HepG2 (cell line): ENCODE results near the gene TSACC. TPM values are rescaled to one million over a fixed set of nuclear protein-coding genes. Genes with fewer than 3 reads are reported as not detected.
A peak's percentile ranks its signal among the peaks of the same experiment; 100 is the strongest.

ENCODE experiments used
- CENPT ChIP-seq: sonication (generic); formaldehyde crosslinking; IDR thresholded peaks from 2 replicates; pipeline ENCODE4 v1.8.0; 2022; ENCODE audit warnings: low read depth, mild to moderate bottlenecking, moderate library complexity, missing genetic modification reagents
- CHD4 ChIP-seq: fragments of 200-600 bp; sonication (generic); IDR thresholded peaks from 2 replicates; pipeline ENCODE4 v1.7.0; 2017; ENCODE audit warnings: mild to moderate bottlenecking, low read length, borderline replicate concordance
- ELF1 ChIP-seq: sonication (generic); formaldehyde crosslinking; IDR thresholded peaks from 2 replicates; pipeline ENCODE4 v1.4.0; 2020; ENCODE audit warnings: missing genetic modification reagents
- FOXJ3 ChIP-seq: sonication (generic); formaldehyde crosslinking; IDR thresholded peaks from 2 replicates; pipeline ENCODE4 v1.4.0; 2020; ENCODE audit warnings: missing genetic modification reagents, mild to moderate bottlenecking, borderline replicate concordance
- HHEX ChIP-seq: IDR thresholded peaks from 2 replicates; pipeline ENCODE4 v1.6.1; 2016; ENCODE audit warnings: control low read depth
- HOXD1 ChIP-seq: sonication (generic); formaldehyde crosslinking; IDR thresholded peaks from 2 replicates; pipeline ENCODE4 v1.5.0; 2020; ENCODE audit warnings: missing genetic modification reagents
- KLF11 ChIP-seq: IDR thresholded peaks from 2 replicates; pipeline ENCODE4 v1.6.1; 2016; ENCODE audit warnings: missing compliant biosample characterization
- RFXAP ChIP-seq: sonication (generic); formaldehyde crosslinking; IDR thresholded peaks from 2 replicates; pipeline ENCODE4 v1.4.0; 2020; ENCODE audit warnings: missing genetic modification reagents, borderline replicate concordance
- SNAPC2 ChIP-seq: sonication (generic); formaldehyde crosslinking; IDR thresholded peaks from 2 replicates; pipeline ENCODE4 v1.8.1; 2022; ENCODE audit warnings: mild to moderate bottlenecking, missing genetic modification reagents
- TCF7 ChIP-seq: sonication (generic); IDR thresholded peaks from 2 replicates; pipeline ENCODE4 v1.6.1; 2016; ENCODE audit warnings: antibody characterized with exemption, low read depth
- TP53 ChIP-seq: sonication (generic); formaldehyde crosslinking; conservative IDR thresholded peaks from 2 replicates; pipeline ENCODE4 v1.4.0; 2020; ENCODE audit warnings: missing genetic modification reagents
- ZFY ChIP-seq: sonication (generic); formaldehyde crosslinking; IDR thresholded peaks from 2 replicates; pipeline ENCODE4 v1.4.0; 2020; ENCODE audit warnings: missing genetic modification reagents
- ZNF326 ChIP-seq: sonication (generic); formaldehyde crosslinking; IDR thresholded peaks from 2 replicates; pipeline ENCODE4 v1.4.0; 2020; ENCODE audit warnings: missing genetic modification reagents, borderline replicate concordance
- ZNF335 ChIP-seq: sonication (generic); formaldehyde crosslinking; IDR thresholded peaks from 2 replicates; pipeline ENCODE4 v1.4.0; 2020; ENCODE audit warnings: missing genetic modification reagents
- ZNF33B ChIP-seq: sonication (generic); formaldehyde crosslinking; IDR thresholded peaks from 2 replicates; pipeline ENCODE4 v1.5.1; 2020; ENCODE audit warnings: mild to moderate bottlenecking, missing genetic modification reagents
- ZSCAN12 ChIP-seq: sonication (generic); formaldehyde crosslinking; IDR thresholded peaks from 2 replicates; pipeline ENCODE4 v1.9.0; 2021; ENCODE audit warnings: mild to moderate bottlenecking, missing genetic modification reagents
- polyA plus RNA-seq, 8 experiments: library from polyadenylated mRNA; depleted of rRNA in 3 of 8; stranded (reverse) in 7 of 8; unstranded in 1 of 8; fragments of >200 nt; fragmentation: Illumina TruSeq in 4 of 8; extraction: Trizol in 4 of 8; gene quantifications; 2 replicates each; pipeline versions ENCODE4 v1.2.1 to v1.2.3, GENCODE V29; 2011 to 2016; ENCODE audit warnings: low read depth in 4 of 8, missing spikeins in 1 of 8, mixed read lengths in 1 of 8; ENCODE audit not compliant: insufficient read depth in 1 of 8
- total RNA-seq, 5 experiments: library from RNA; depleted of rRNA; stranded (reverse); fragments of >200 nt; fragmentation: Illumina TruSeq; extraction: Trizol; gene quantifications; 2 replicates each; pipeline ENCODE4 v1.2.3, GENCODE V29; 2016; ENCODE audit warnings: low read depth in 1 of 5
- TF ChIP-seq, protein P1 (sequence below): IDR thresholded peaks from 2 replicates; pipeline ENCODE4 v1.6.1; 2012; ENCODE audit warnings: low read depth, low read length, improper control_type of control experiment
- TF ChIP-seq, protein P2 (sequence below): sonication (generic); formaldehyde crosslinking; IDR thresholded peaks from 2 replicates; pipeline ENCODE4 v1.8.1; 2022; ENCODE audit warnings: low read depth, mild to moderate bottlenecking, missing genetic modification reagents
- TF ChIP-seq, protein P3 (sequence below): sonication (generic); formaldehyde crosslinking; IDR thresholded peaks from 2 replicates; pipeline ENCODE4 v1.8.0; 2022; ENCODE audit warnings: mild to moderate bottlenecking, missing genetic modification reagents
- TF ChIP-seq, protein P4 (sequence below): sonication (generic); formaldehyde crosslinking; IDR thresholded peaks from 2 replicates; pipeline ENCODE4 v1.4.0; 2020; ENCODE audit warnings: mild to moderate bottlenecking, missing genetic modification reagents

TSACC gene
- total and polyA plus RNA-seq, 2 of the 13 experiments (the other 11 are each of a cell fraction or from before 2014, with no cell fraction given), result 1.5 to 2.6 TPM

DNA sequence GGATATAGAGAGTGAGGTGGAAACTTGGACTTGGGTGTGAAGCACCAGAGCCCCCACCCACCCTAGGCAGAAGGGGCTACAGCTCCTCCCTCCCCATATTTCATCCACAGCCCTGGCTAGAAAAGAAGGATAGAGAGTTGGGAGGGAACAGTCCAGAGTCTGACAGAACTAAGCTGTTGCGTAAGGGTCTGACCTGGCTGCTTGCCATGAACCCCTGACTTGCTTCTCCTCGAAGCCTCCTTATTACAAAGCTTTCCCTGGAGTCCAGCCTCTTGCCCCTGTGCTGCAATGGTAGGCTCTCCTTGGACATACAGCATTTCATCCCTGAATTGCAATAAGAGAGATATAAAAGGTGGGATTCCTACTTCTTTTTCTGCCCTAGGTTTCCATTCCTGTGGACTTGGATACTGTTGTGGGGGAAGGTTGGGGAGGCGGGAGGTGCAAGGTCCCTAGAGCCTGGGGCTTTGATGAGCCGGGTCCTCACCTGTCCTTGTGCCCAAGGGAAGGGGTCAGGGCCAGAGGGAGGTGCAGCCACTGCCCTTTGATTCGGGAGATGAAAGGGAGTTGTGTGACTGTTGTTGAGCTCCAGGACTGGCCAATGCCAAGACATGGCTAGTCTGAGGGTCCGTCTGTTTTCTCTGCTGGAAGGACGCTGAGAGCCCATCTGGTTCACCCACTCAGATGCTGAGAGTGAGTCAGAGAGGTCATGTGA is 33.4 kb downstream of the TSACC start (continued):
- TF ChIP-seq, protein P1, sequence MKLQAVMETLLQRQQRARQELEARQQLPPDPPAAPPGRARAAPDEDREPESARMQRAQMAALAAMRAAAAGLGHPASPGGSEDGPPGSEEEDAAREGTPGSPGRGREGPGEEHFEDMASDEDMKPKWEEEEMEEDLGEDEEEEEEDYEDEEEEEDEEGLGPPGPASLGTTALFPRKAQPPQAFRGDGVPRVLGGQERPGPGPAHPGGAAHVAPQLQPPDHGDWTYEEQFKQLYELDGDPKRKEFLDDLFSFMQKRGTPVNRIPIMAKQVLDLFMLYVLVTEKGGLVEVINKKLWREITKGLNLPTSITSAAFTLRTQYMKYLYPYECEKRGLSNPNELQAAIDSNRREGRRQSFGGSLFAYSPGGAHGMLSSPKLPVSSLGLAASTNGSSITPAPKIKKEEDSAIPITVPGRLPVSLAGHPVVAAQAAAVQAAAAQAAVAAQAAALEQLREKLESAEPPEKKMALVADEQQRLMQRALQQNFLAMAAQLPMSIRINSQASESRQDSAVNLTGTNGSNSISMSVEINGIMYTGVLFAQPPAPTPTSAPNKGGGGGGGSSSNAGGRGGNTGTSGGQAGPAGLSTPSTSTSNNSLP, result no peak; the same call in none of the 2 replicates
- TF ChIP-seq ZNF326 (CRISPR knock-in tag) (no peak), ZSCAN12 (CRISPR knock-in tag) (0 out of 2 replicates have a peak, but pooled peaks have one; percentile 22), ZFY (CRISPR knock-in tag) (peak; percentile 21; the same call in 1 of the 2 replicates), HHEX (CRISPR knock-in tag) (peak; percentile 82), HOXD1 (CRISPR knock-in tag) (peak; percentile 68; the same call in 1 of the 2 replicates), KLF11 (CRISPR knock-in tag) (0 out of 2 replicates have a peak, but pooled peaks have one; percentile 61), RFXAP (CRISPR knock-in tag) (peak; percentile 84; the same call in 1 of the 2 replicates), TP53 (CRISPR knock-in tag) (0 out of 2 replicates have a peak, but pooled peaks have one; percentile 18), TCF7 (peak; percentile 99), ZNF335 (no peak), CENPT (CRISPR knock-in tag) (no peak), FOXJ3 (peak; percentile 90), ZNF33B (peak; percentile 43; the same call in 1 of the 2 replicates), ELF1 (CRISPR knock-in tag) (peak; percentile 53), CHD4 (peak; percentile 80; the same call in 1 of the 2 replicates), SNAPC2 (CRISPR knock-in tag) (0 out of 2 replicates have a peak, but pooled peaks have one; percentile 23)
- TF ChIP-seq, protein P2, sequence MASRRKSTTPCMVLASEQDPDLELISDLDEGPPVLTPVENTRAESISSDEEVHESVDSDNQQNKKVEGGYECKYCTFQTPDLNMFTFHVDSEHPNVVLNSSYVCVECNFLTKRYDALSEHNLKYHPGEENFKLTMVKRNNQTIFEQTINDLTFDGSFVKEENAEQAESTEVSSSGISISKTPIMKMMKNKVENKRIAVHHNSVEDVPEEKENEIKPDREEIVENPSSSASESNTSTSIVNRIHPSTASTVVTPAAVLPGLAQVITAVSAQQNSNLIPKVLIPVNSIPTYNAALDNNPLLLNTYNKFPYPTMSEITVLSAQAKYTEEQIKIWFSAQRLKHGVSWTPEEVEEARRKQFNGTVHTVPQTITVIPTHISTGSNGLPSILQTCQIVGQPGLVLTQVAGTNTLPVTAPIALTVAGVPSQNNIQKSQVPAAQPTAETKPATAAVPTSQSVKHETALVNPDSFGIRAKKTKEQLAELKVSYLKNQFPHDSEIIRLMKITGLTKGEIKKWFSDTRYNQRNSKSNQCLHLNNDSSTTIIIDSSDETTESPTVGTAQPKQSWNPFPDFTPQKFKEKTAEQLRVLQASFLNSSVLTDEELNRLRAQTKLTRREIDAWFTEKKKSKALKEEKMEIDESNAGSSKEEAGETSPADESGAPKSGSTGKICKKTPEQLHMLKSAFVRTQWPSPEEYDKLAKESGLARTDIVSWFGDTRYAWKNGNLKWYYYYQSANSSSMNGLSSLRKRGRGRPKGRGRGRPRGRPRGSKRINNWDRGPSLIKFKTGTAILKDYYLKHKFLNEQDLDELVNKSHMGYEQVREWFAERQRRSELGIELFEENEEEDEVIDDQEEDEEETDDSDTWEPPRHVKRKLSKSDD (CRISPR knock-in tag), result peak; percentile 53; the same call in 1 of the 2 replicates
- TF ChIP-seq, protein P3, sequence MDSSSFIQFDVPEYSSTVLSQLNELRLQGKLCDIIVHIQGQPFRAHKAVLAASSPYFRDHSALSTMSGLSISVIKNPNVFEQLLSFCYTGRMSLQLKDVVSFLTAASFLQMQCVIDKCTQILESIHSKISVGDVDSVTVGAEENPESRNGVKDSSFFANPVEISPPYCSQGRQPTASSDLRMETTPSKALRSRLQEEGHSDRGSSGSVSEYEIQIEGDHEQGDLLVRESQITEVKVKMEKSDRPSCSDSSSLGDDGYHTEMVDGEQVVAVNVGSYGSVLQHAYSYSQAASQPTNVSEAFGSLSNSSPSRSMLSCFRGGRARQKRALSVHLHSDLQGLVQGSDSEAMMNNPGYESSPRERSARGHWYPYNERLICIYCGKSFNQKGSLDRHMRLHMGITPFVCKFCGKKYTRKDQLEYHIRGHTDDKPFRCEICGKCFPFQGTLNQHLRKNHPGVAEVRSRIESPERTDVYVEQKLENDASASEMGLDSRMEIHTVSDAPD, result peak; percentile 83; the same call in 1 of the 2 replicates
- TF ChIP-seq, protein P4, sequence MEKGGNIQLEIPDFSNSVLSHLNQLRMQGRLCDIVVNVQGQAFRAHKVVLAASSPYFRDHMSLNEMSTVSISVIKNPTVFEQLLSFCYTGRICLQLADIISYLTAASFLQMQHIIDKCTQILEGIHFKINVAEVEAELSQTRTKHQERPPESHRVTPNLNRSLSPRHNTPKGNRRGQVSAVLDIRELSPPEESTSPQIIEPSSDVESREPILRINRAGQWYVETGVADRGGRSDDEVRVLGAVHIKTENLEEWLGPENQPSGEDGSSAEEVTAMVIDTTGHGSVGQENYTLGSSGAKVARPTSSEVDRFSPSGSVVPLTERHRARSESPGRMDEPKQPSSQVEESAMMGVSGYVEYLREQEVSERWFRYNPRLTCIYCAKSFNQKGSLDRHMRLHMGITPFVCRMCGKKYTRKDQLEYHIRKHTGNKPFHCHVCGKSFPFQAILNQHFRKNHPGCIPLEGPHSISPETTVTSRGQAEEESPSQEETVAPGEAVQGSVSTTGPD, result peak; percentile 65; the same call in 1 of the 2 replicates
